GM12878 (cell line): ENCODE data around the gene FGF23.

ENCODE experiments used
- ATF7 ChIP-seq: fragments of 450-650 bp; IDR thresholded peaks from 2 replicates; pipeline ENCODE4 v1.6.1; 2016; ENCODE audit warnings: low read depth, mild to moderate bottlenecking
- NFIC ChIP-seq: IDR thresholded peaks from 2 replicates; pipeline ENCODE4 v1.6.1; 2012; ENCODE audit warnings: low read depth, mild to moderate bottlenecking, inconsistent platforms, low read length, moderate library complexity
- SPI1 ChIP-seq: IDR thresholded peaks from 2 replicates; pipeline ENCODE4 v1.6.1; 2011; ENCODE audit warnings: low read depth, mild to moderate bottlenecking, low read length, moderate library complexity, borderline replicate concordance; ENCODE audit not compliant: insufficient read depth
- TF ChIP-seq, protein P1 (sequence below), 3 experiments: IDR thresholded peaks in 2 of 3; conservative IDR thresholded peaks in 1 of 3; 2 replicates each; pipeline ENCODE4 v1.5.1; 2011; ENCODE audit warnings: low read depth in 3 of 3, low read length in 3 of 3, mild to moderate bottlenecking in 3 of 3, control low read depth in 2 of 3, moderate library complexity in 2 of 3, inconsistent platforms in 1 of 3, mixed read lengths in 1 of 3; ENCODE audit not compliant: control insufficient read depth in 2 of 3, insufficient read depth in 1 of 3; ENCODE audit errors: extremely low read depth in 1 of 3

DNA sequence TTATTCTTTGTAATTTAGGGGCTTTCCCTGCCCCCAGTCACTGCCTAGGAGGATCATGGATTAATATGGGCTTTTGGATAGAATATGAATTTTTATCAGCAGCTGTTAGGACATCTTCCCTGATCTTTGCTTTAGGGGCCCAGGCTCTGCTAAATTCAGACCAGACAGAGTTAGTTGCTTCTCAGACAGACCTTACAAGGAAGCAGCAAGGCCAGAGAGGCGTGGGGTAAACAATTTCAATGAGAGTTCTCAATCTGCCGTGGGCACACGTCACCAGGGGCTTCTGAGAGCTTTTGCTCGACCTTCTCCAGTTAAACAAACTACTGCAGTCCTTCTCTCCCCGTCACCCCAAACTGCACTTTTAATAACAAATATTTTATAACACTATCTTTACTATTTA is 38.4 kb upstream of the FGF23 start:
- TF ChIP-seq, protein P1, sequence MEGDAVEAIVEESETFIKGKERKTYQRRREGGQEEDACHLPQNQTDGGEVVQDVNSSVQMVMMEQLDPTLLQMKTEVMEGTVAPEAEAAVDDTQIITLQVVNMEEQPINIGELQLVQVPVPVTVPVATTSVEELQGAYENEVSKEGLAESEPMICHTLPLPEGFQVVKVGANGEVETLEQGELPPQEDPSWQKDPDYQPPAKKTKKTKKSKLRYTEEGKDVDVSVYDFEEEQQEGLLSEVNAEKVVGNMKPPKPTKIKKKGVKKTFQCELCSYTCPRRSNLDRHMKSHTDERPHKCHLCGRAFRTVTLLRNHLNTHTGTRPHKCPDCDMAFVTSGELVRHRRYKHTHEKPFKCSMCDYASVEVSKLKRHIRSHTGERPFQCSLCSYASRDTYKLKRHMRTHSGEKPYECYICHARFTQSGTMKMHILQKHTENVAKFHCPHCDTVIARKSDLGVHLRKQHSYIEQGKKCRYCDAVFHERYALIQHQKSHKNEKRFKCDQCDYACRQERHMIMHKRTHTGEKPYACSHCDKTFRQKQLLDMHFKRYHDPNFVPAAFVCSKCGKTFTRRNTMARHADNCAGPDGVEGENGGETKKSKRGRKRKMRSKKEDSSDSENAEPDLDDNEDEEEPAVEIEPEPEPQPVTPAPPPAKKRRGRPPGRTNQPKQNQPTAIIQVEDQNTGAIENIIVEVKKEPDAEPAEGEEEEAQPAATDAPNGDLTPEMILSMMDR (IDR thresholded peaks at IDR 0.05 in 2 of 3, conservative IDR thresholded peaks at IDR 0.05 in 1 of 3; ENCODE audit: control insufficient read depth in 2 of 3, extremely low read depth in 1 of 3, insufficient read depth in 1 of 3, low read depth in 3 of 3, low read length in 3 of 3) = no peak
- TF ChIP-seq SPI1 = no peak
- TF ChIP-seq ATF7 = no peak
- no peak for TF ChIP-seq NFIC
